NCI-H146 treated with DMSO at 0.1 percent for 48 hours (cell line): ENCODE results near the gene OR2A5.
"Not testable (repeated sequence)": the region's sequence is repeated elsewhere in the genome, so short reads cannot be mapped to it uniquely, and the experiment has no call there.

Experiments used
- DNase-seq: peaks from one replicate; lab custom pipeline; 2025; ENCODE audit not compliant: unreplicated experiment; lab: John Stamatoyannopoulos, UW

OR2A5 gene

DNA sequence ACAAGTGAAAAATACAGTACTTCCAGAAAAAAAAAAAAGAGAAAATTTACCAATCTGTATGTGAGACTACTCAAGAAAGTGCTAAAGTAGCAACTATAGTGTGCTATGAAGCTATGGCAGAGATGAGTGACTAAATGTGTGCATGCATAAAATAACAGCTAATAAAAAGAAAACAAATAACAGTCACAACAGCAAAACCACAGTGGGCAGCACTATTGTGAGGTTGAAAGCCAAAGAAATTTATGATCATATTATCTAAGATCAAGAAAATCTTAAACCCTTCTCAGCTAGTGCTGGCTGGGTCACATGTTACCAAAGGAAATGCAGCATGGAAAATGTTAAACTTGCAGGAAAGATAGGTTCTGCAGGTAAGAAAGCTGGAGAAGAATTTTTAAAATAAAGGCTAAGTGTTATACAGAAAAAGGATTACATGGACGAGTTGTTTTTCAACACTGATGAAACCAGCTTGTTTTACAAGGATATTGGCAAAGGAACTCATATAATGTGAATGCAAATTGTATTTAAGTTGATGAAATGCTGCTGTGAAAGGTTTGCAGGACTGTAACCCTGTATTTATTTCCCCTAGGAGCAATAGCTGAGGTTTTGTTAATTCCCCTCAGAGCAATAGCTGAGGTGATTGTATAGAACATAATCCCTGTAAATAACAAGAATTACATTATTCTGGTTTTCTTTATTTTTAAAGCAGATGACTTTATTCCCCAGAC is 15.6 kb upstream of the OR2A5 start:
- DNase-seq = no peak

- DNase-seq = no peak
Measured at GRCh38 chr7:144035385-144035784, 13.4 kb upstream of the OR2A5 start.

- no peak for DNase-seq
Measured at GRCh38 chr7:144036302-144036885, 12.4 kb upstream of the OR2A5 start.

DNA sequence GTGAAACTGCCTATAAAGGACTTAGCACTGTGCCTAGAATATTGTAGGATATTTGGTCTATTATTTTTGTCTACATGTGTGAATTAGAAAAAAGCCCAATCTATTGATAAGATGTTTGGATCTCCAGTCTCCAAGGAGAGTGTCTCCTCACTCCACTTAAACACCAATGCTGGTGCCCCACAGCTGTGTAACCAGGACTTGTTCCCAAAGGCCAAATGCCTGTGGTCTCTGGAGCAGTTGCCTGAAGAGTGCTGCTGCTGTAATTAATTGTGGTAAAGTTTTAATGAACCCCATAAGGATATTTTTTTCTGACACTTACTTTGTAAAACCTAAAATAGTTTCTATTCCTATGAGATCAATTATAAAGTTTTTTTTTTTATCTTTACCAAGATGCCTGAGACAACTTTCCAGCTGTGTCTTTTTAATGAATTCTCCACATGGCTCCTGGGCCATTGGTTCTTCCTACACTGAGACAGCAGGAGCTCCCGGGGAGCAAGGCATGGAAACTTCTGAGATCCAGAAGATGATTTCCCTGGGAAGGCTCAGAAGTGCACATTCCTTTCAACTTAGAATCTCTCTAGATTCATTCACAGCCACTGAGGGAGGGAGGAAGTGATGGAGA is 11.2 kb upstream of the OR2A5 start:
- DNase-seq = no peak

- DNase-seq = no peak
Measured at GRCh38 chr7:144038887-144039286, 9.9 kb upstream of the OR2A5 start.

DNA sequence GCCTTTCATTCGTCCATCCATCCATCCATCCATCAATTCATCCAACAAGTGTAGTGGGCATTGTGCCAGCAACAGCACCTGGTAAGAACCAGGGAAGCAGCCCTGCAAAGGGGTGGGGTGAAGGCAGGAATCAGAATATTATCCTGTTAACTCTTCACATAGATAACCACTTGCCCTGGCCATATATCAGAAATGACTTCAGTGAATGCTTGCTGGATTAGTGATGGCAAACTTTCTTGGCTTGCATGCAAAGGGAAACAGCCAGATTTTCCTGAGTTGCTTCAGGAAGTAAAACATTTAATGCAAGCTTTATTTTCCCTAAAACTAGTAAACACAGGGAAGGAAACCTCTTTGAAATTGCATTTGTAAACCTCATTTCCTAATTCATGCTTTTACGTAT is 743 bp downstream of the OR2A5 start:
- DNase-seq = no peak

- no peak for DNase-seq
Measured at GRCh38 chr7:144050093-144050492, 1.3 kb downstream of the OR2A5 start.

GRCh38 chr7:144050884-144051283 is 2.1 kb downstream of the OR2A5 start:
- DNase-seq = not testable (repeated sequence)

GRCh38 chr7:144057954-144058353 is 9.2 kb downstream of the OR2A5 start:
- no peak for DNase-seq

DNA sequence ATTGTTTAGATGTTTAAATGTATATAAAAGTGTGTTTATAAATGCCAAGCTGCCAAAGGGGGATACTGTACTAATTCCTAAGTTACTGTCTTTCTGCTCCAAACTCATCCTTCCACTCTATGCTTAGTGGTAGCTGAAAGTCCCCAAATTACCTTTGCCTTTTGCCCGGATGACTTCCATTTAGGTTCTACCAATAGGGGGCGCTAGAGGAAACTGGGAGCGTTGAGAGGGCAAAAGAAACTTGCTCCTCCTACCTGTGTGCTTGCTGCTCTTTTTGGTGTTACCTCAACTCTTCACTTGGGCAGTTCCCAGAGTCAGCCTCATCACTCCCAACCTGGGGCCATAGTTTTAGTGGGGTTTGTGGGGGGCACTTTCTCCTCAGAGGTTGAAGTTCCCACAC is 15.0 kb downstream of the OR2A5 start:
- DNase-seq = no peak

DNA sequence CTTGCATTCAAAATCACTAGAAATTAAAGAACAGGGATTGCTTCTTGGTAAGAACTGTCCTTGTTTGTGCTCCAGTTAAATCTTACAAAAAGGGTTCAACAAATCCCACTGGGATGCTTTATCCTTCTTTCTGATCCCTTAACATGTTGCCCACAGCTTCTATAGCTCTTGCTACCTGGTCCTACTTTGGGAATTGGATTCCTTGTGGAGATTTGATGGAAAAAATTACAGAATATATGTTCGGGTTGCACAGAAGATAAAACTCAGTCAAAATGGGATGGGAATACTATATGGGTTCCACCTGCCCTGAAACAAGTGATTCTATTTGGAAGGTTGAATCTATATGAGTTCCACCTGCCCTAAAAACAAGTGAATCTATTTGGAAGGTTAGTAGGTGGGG is 20.8 kb downstream of the OR2A5 start, which contains the start of gene OR2A25:
OR2A25 (plus strand) TSS at position 301 of the 400 bp plus-strand sequence. CDS start 4,409 bp downstream, outside the sequence.
- DNase-seq = no peak

DNA sequence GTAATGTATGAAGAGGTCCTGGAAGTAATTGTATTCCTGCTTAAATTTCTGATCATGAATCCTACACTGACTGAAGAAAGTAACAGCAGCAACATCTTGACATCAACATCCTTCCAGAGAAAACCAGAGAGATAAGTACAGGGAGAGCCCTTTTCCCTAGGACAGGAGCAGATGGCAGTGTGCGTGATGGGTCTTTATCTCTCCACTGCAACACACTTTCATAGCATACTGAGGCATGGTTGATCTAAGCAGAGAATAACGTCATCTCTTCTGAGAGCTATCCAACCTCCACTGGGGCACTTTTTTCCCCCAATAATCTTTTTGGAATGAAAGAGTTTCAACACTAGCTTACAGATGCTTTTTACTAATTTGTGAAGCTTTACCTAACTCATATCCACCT is 21.2 kb downstream of the OR2A5 start:
- no peak for DNase-seq

DNA sequence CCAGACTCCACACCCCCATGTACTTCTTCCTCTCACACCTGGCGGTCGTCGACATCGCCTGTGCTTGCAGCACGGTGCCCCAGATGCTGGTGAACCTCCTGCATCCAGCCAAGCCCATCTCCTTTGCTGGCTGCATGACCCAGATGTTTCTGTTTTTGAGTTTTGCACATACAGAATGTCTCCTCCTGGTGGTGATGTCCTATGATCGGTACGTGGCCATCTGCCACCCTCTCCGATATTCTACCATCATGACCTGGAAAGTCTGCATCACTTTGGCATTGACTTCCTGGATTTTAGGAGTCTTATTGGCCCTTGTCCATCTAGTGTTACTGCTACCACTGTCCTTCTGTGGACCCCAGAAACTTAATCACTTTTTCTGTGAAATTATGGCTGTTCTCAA is 25.6 kb downstream of the OR2A5 start:
- DNase-seq = no peak

GRCh38 chr7:144085978-144086377 is 37.2 kb downstream of the OR2A5 start, which contains the start of gene OR2A12:
TSS of gene OR2A12 (plus strand) at chr7:144086278. CDS start at chr7:144095108, 8,830 bp downstream.
- no peak for DNase-seq

DNA sequence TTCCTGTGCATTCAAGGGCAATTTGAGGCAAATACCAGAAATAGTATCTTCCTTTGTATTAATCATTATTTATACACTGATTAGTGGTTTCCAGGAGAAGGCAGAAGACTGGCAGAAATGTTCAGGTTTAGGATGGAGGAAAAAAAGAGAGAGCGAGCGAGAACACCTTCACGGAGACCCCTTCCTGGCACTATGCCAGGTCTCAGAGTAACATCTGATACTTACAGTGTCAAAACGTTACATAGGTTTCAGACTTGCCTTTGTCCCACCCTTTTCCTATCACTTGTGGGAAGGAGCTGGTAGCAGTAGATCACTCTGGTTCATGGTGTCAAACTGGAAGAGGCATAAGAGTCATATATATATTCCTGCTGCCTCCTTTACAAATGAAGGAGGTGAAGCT is 38.0 kb downstream of the OR2A5 start:
- DNase-seq = no peak

DNA sequence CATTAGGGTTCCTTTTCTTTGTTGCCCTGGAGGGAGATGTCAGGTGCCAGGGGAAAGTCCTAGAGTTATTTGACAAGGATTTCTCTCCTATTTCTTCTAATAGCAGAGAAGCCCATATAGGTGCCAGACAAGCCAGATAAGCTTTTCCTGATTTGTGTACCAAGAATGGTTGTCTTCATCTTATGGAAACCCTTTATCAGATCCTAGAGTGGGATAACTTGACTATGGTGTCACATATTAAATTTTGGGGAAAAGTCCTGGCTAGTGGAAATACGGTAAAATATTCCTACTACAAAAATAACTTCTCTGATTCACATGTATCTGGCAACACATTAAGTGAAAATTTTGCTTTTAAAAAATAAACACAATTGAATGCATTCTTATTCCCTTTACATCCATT is 38.5 kb downstream of the OR2A5 start:
- no peak for DNase-seq

DNA sequence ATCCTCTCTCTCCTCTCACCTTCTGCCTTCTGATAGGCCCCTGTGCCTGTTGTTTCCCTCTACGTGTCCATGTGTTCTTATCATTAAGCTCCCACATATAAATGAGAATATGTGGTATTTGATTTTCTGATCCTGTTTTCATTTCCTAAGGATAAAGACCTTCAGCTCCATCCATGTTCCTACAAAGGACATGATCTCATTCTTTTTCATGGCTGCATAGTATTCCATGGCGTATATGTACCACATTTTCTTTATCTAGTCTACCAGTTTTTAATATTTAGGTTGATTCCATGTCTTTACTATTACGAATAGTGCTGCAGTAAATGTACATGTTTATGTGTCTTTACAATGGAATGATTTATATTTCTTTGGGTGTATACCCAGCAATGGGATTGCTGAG is 41.9 kb downstream of the OR2A5 start:
- DNase-seq = no peak

DNA sequence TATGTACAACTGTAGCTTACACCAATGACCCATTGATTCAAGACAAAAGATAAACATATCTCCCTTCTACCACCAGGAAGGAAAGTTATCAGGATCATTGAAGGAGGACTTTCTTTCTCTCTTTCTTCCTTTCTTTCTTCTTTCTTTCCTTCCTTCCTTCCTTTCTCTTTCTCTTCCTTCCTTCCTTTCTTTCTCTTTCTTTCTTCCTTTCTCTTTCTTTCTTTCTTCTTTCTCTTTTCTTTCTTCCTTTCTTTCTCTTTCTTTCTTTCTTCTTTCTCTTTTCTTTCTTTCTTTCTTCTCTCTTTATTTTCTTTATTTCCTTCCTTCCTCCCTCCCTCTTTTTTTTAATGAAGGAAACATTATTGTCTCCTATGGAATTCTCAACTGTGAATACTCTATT is 50.0 kb downstream of the OR2A5 start:
- no peak for DNase-seq

- DNase-seq = no peak
Measured at GRCh38 chr7:144100607-144101006, 51.9 kb downstream of the OR2A5 start.

- no peak for DNase-seq
Measured at GRCh38 chr7:144102041-144102440, 53.3 kb downstream of the OR2A5 start.

- DNase-seq = no peak
Measured at GRCh38 chr7:144105211-144105610, 56.5 kb downstream of the OR2A5 start.
